K562 (cell line): Measurements from ENCODE around the gene GLP1R.

Source experiments
- ETS1 ChIP-seq: conservative IDR thresholded peaks from 2 replicates; pipeline ENCODE4 v1.6.1; 2011; ENCODE audit warnings: low read depth, mild to moderate bottlenecking, low read length; ENCODE audit not compliant: control insufficient read depth
- GTF2F1 ChIP-seq: IDR thresholded peaks from 2 replicates; pipeline ENCODE4 v1.6.1; 2011; ENCODE audit warnings: low read depth, low read length, improper control_type of control experiment
- HDAC2 ChIP-seq: fragments of 450-650 bp; IDR thresholded peaks from 2 replicates; pipeline ENCODE4 v1.6.1; 2016; ENCODE audit warnings: mild to moderate bottlenecking
- PCBP2 ChIP-seq: fragments of 200-400 bp; formaldehyde crosslinking; IDR thresholded peaks from 2 replicates; pipeline ENCODE4 v1.6.1; 2018; ENCODE audit warnings: low read length, low read depth, mild to moderate bottlenecking, moderate library complexity; ENCODE audit not compliant: poor library complexity, severe bottlenecking
- POLR2A ChIP-seq: fragments of 450-650 bp; conservative IDR thresholded peaks from 2 replicates; pipeline ENCODE4 v1.6.1; 2016
- YY1 ChIP-seq, 3 experiments: IDR thresholded peaks; 2 replicates each; pipeline ENCODE4 v1.6.1; 2011; ENCODE audit warnings: low read length in 2 of 3, mild to moderate bottlenecking in 2 of 3, moderate library complexity in 2 of 3, borderline replicate concordance in 1 of 3, control low read depth in 1 of 3, low read depth in 1 of 3; ENCODE audit not compliant: insufficient read depth in 3 of 3, insufficient replicate concordance in 2 of 3, control insufficient read depth in 1 of 3, insufficient read length in 1 of 3; ENCODE audit errors: extremely low read depth in 1 of 3
- ZBTB1 ChIP-seq: sonication (generic); formaldehyde crosslinking; IDR thresholded peaks from 2 replicates; pipeline ENCODE4 v1.8.1; 2023; ENCODE audit warnings: missing genetic modification reagents, low read depth, mild to moderate bottlenecking, borderline replicate concordance
- TF ChIP-seq, protein P1 (sequence below), 3 experiments: IDR thresholded peaks in 2 of 3; conservative IDR thresholded peaks in 1 of 3; 2 replicates each; pipeline ENCODE4 v1.5.1; 2011 to 2012; ENCODE audit warnings: low read length in 3 of 3, mild to moderate bottlenecking in 3 of 3, control low read depth in 2 of 3, improper control_type of control experiment in 1 of 3, inconsistent platforms in 1 of 3, low read depth in 1 of 3, mixed read lengths in 1 of 3, moderate library complexity in 1 of 3; ENCODE audit not compliant: insufficient read depth in 2 of 3

GRCh38 chr6:39093149-39093708 is 44.6 kb downstream of the GLP1R start:
- TF ChIP-seq PCBP2 = no peak
- no peak for TF ChIP-seq YY1 (IDR thresholded peaks at IDR 0.05; ENCODE audit: borderline replicate concordance in 1 of 3, control insufficient read depth in 1 of 3, extremely low read depth in 1 of 3, insufficient read depth in 3 of 3, insufficient read length in 1 of 3, insufficient replicate concordance in 2 of 3, low read depth in 1 of 3, low read length in 2 of 3)
- no peak for TF ChIP-seq POLR2A
- TF ChIP-seq ZBTB1 (CRISPR knock-in tag) = no peak
- TF ChIP-seq ETS1 = no peak
- no peak for TF ChIP-seq HDAC2
- TF ChIP-seq, protein P1, sequence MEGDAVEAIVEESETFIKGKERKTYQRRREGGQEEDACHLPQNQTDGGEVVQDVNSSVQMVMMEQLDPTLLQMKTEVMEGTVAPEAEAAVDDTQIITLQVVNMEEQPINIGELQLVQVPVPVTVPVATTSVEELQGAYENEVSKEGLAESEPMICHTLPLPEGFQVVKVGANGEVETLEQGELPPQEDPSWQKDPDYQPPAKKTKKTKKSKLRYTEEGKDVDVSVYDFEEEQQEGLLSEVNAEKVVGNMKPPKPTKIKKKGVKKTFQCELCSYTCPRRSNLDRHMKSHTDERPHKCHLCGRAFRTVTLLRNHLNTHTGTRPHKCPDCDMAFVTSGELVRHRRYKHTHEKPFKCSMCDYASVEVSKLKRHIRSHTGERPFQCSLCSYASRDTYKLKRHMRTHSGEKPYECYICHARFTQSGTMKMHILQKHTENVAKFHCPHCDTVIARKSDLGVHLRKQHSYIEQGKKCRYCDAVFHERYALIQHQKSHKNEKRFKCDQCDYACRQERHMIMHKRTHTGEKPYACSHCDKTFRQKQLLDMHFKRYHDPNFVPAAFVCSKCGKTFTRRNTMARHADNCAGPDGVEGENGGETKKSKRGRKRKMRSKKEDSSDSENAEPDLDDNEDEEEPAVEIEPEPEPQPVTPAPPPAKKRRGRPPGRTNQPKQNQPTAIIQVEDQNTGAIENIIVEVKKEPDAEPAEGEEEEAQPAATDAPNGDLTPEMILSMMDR (IDR thresholded peaks at IDR 0.05 in 2 of 3, conservative IDR thresholded peaks at IDR 0.05 in 1 of 3; ENCODE audit: insufficient read depth in 2 of 3, low read depth in 1 of 3, low read length in 3 of 3) = no peak
- TF ChIP-seq GTF2F1 = no peak
